ENCODE data around the gene IGFBP5.

GRCh38 chr2:216664593-216665034, 30.7 kb downstream of the IGFBP5 start:
- TF ChIP-seq EZH2 (IDR thresholded peaks at IDR 0.05; ENCODE audit: insufficient read depth, poor library complexity, severe bottlenecking) (no peak), EZH2phosphoT487 (IDR thresholded peaks at IDR 0.05; ENCODE audit: insufficient read depth, low read depth) (no peak)
